HEK293 (cell line): ENCODE measurements around the gene PLA2G4D.

Experiments used
- CTCF ChIP-seq: fragments of 450-650 bp; formaldehyde crosslinking; IDR thresholded peaks from 2 replicates; pipeline ENCODE4 v1.5.1; 2016; ENCODE audit warnings: missing biosample characterization, missing genetic modification characterization
- REST ChIP-seq: fragments of 450-650 bp; formaldehyde crosslinking; IDR thresholded peaks from 2 replicates; pipeline ENCODE4 v1.5.1; 2016; ENCODE audit warnings: missing biosample characterization, missing genetic modification characterization
- SCRT2 ChIP-seq: fragments of 450-650 bp; formaldehyde crosslinking; IDR thresholded peaks from 2 replicates; pipeline ENCODE4 v1.5.1; 2016; ENCODE audit warnings: missing biosample characterization, missing genetic modification characterization
- ZNF433 ChIP-seq: fragments of 450-650 bp; formaldehyde crosslinking; IDR thresholded peaks from 2 replicates; pipeline ENCODE4 v1.5.1; 2016; ENCODE audit warnings: missing biosample characterization, missing genetic modification characterization, low read depth
- ZNF785 ChIP-seq: fragments of 450-650 bp; formaldehyde crosslinking; IDR thresholded peaks from 2 replicates; pipeline ENCODE4 v1.5.1; 2016; ENCODE audit warnings: missing biosample characterization, missing genetic modification characterization

DNA sequence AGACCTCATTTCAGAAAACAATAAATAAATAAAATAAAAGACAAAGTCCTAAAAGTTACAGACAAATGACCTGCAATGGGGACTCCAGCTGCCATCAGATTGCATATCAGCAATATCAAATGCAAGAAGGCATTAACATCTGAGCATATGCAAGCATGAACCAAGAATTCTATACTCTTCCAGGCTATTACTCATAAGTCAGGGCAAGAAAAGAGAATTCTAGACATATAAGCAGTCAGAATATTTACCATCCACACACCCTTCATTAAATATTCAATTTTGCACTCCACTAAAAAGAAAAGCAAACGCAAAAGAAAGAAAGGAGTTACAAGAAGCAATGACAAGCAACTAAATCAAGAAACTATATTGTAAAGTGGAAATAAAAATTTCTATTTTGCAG is 41.0 kb upstream of the PLA2G4D start:
- TF ChIP-seq CTCF (tag by site-specific recombination), result no peak
- no peak for TF ChIP-seq SCRT2 (tag by site-specific recombination)
- TF ChIP-seq REST (tag by site-specific recombination), result no peak
- TF ChIP-seq ZNF785, result no peak
- no peak for TF ChIP-seq ZNF433 (tag by site-specific recombination)
